SK-N-SH treated with all-trans-retinoic acid at 6 μM for 48 hours (cell line): Measurements from ENCODE around the gene FLAD1.

Experiments used
- ATAC-seq: fragments of 200-7000 bp; cut with Tn5 transposase; 3 replicates; pipeline ENCODE4 v1.9.1; 2020; ENCODE audit warnings: mild to moderate bottlenecking, moderate library complexity
- ARNTL ChIP-seq: fragments of 450-650 bp; formaldehyde crosslinking; IDR thresholded peaks from 2 replicates; pipeline ENCODE4 v1.5.0; 2020; ENCODE audit warnings: low read depth, mild to moderate bottlenecking, moderate library complexity, borderline replicate concordance
- BACH2 ChIP-seq: fragments of 250-450 bp; sonication (Bioruptor Pico); IDR thresholded peaks from 2 replicates; pipeline ENCODE4 v1.9.0; 2021; ENCODE audit warnings: mild to moderate bottlenecking, borderline replicate concordance
- CSDC2 ChIP-seq: fragments of 250-450 bp; sonication (Bioruptor Pico); IDR thresholded peaks from 2 replicates; pipeline ENCODE4 v1.5.0; 2020; ENCODE audit warnings: mild to moderate bottlenecking, moderate library complexity
- ESRRG ChIP-seq: fragments of 250-450 bp; sonication (Bioruptor Pico); IDR thresholded peaks from 2 replicates; pipeline ENCODE4 v1.6.1; 2021; ENCODE audit warnings: mild to moderate bottlenecking
- GLIS3 ChIP-seq: fragments of 250-450 bp; sonication (Bioruptor Pico); IDR thresholded peaks from 2 replicates; pipeline ENCODE4 v1.5.0; 2020; ENCODE audit warnings: mild to moderate bottlenecking, moderate library complexity
- ISL1 ChIP-seq: fragments of 250-450 bp; sonication (Bioruptor Pico); IDR thresholded peaks from 2 replicates; pipeline ENCODE4 v2.1.2; 2022; ENCODE audit warnings: mild to moderate bottlenecking, moderate library complexity
- OSR1 ChIP-seq: fragments of 250-450 bp; sonication (Bioruptor Pico); IDR thresholded peaks from 2 replicates; pipeline ENCODE4 v1.8.0; 2022; ENCODE audit warnings: moderate library complexity, mild to moderate bottlenecking, inconsistent platforms
- PPARA ChIP-seq: fragments of 250-450 bp; sonication (Bioruptor Pico); IDR thresholded peaks from 2 replicates; pipeline ENCODE4 v1.5.0; 2020; ENCODE audit warnings: mild to moderate bottlenecking, borderline replicate concordance
- RARB ChIP-seq: fragments of 250-450 bp; sonication (Bioruptor Pico); IDR thresholded peaks from 2 replicates; pipeline ENCODE4 v1.8.0; 2021; ENCODE audit warnings: mild to moderate bottlenecking, moderate library complexity
- SNAI2 ChIP-seq: fragments of 250-450 bp; sonication (Bioruptor Pico); IDR thresholded peaks from 2 replicates; pipeline ENCODE4 v1.5.0; 2020; ENCODE audit warnings: mild to moderate bottlenecking, moderate library complexity
- TSHZ2 ChIP-seq: fragments of 250-450 bp; sonication (Bioruptor Pico); IDR thresholded peaks from 2 replicates; pipeline ENCODE4 v1.5.0; 2020; ENCODE audit warnings: mild to moderate bottlenecking, moderate library complexity
- ZC3H10 ChIP-seq: fragments of 250-450 bp; sonication (Bioruptor Pico); IDR thresholded peaks from 2 replicates; pipeline ENCODE4 v1.5.1; 2021; ENCODE audit warnings: mild to moderate bottlenecking, moderate library complexity
- ZFP3 ChIP-seq: fragments of 250-450 bp; sonication (Bioruptor Pico); IDR thresholded peaks from 2 replicates; pipeline ENCODE4 v1.5.0; 2020; ENCODE audit warnings: mild to moderate bottlenecking, moderate library complexity
- ZFP30 ChIP-seq: fragments of 450-650 bp; formaldehyde crosslinking; IDR thresholded peaks from 2 replicates; pipeline ENCODE4 v1.5.0; 2022; ENCODE audit warnings: mild to moderate bottlenecking, moderate library complexity
- ZNF70 ChIP-seq: fragments of 450-650 bp; formaldehyde crosslinking; IDR thresholded peaks from 2 replicates; pipeline ENCODE4 v1.5.0; 2020; ENCODE audit warnings: mild to moderate bottlenecking, moderate library complexity
- ZNF8 ChIP-seq: fragments of 450-650 bp; formaldehyde crosslinking; IDR thresholded peaks from 2 replicates; pipeline ENCODE4 v1.5.0; 2020; ENCODE audit warnings: mild to moderate bottlenecking, moderate library complexity
- TF ChIP-seq, protein P1 (sequence below): fragments of 250-450 bp; sonication (Bioruptor Pico); IDR thresholded peaks from 2 replicates; pipeline ENCODE4 v1.8.0; 2020; ENCODE audit warnings: mild to moderate bottlenecking, moderate library complexity, borderline replicate concordance
- TF ChIP-seq, protein P2 (sequence below): fragments of 250-450 bp; sonication (Bioruptor Pico); IDR thresholded peaks from 2 replicates; pipeline ENCODE4 v1.8.0; 2021; ENCODE audit warnings: low read depth, mild to moderate bottlenecking, moderate library complexity, borderline replicate concordance
- TF ChIP-seq, protein P3 (sequence below): fragments of 250-450 bp; sonication (Bioruptor Pico); IDR thresholded peaks from 2 replicates; pipeline ENCODE4 v1.5.1; 2020; ENCODE audit warnings: low read depth, mild to moderate bottlenecking, moderate library complexity

Gene FLAD1

GRCh38 chr1:155029513-155030242 is 46.5 kb downstream of the FLAD1 start (continued):
- TF ChIP-seq, protein P1, sequence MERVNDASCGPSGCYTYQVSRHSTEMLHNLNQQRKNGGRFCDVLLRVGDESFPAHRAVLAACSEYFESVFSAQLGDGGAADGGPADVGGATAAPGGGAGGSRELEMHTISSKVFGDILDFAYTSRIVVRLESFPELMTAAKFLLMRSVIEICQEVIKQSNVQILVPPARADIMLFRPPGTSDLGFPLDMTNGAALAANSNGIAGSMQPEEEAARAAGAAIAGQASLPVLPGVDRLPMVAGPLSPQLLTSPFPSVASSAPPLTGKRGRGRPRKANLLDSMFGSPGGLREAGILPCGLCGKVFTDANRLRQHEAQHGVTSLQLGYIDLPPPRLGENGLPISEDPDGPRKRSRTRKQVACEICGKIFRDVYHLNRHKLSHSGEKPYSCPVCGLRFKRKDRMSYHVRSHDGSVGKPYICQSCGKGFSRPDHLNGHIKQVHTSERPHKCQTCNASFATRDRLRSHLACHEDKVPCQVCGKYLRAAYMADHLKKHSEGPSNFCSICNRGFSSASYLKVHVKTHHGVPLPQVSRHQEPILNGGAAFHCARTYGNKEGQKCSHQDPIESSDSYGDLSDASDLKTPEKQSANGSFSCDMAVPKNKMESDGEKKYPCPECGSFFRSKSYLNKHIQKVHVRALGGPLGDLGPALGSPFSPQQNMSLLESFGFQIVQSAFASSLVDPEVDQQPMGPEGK (CRISPR knock-in tag) = no peak
- TF ChIP-seq PPARA (no peak), ZNF8 (CRISPR knock-in tag) (no peak), RARB (CRISPR knock-in tag) (no peak), ZC3H10 (CRISPR knock-in tag) (no peak), ESRRG (CRISPR knock-in tag) (no peak), GLIS3 (CRISPR knock-in tag) (no peak)

GRCh38 chr1:155030243-155030795 is 47.2 kb downstream of the FLAD1 start:
- TF ChIP-seq OSR1 (CRISPR knock-in tag) (no peak), ISL1 (CRISPR knock-in tag) (no peak), ZFP30 (no peak), TSHZ2 (CRISPR knock-in tag) (no peak), CSDC2 (CRISPR knock-in tag) (no peak), ZC3H10 (CRISPR knock-in tag) (no peak), GLIS3 (CRISPR knock-in tag) (no peak), ZFP3 (CRISPR knock-in tag) (no peak), BACH2 (CRISPR knock-in tag) (no peak), RARB (CRISPR knock-in tag) (no peak), ARNTL (CRISPR knock-in tag) (no peak), PPARA (no peak)
- TF ChIP-seq, protein P2, sequence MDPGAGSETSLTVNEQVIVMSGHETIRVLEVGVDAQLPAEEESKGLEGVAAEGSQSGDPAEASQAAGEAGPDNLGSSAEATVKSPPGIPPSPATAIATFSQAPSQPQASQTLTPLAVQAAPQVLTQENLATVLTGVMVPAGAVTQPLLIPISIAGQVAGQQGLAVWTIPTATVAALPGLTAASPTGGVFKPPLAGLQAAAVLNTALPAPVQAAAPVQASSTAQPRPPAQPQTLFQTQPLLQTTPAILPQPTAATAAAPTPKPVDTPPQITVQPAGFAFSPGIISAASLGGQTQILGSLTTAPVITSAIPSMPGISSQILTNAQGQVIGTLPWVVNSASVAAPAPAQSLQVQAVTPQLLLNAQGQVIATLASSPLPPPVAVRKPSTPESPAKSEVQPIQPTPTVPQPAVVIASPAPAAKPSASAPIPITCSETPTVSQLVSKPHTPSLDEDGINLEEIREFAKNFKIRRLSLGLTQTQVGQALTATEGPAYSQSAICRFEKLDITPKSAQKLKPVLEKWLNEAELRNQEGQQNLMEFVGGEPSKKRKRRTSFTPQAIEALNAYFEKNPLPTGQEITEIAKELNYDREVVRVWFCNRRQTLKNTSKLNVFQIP = no peak
- TF ChIP-seq, protein P3, sequence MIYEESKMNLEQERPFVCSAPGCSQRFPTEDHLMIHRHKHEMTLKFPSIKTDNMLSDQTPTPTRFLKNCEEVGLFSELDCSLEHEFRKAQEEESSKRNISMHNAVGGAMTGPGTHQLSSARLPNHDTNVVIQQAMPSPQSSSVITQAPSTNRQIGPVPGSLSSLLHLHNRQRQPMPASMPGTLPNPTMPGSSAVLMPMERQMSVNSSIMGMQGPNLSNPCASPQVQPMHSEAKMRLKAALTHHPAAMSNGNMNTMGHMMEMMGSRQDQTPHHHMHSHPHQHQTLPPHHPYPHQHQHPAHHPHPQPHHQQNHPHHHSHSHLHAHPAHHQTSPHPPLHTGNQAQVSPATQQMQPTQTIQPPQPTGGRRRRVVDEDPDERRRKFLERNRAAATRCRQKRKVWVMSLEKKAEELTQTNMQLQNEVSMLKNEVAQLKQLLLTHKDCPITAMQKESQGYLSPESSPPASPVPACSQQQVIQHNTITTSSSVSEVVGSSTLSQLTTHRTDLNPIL (CRISPR knock-in tag) = no peak
- TF ChIP-seq, protein P1 (CRISPR knock-in tag) = no peak
- ATAC-seq = no peak

- no peak for TF ChIP-seq ZFP3 (CRISPR knock-in tag)
- no peak for TF ChIP-seq ESRRG (CRISPR knock-in tag)
- TF ChIP-seq ZNF8 (CRISPR knock-in tag) = no peak
- TF ChIP-seq ZC3H10 (CRISPR knock-in tag) = no peak
- TF ChIP-seq ZNF70 (CRISPR knock-in tag) = no peak
- TF ChIP-seq RARB (CRISPR knock-in tag) = no peak
- TF ChIP-seq TSHZ2 (CRISPR knock-in tag) = no peak
- no peak for TF ChIP-seq ZFP30
- no peak for TF ChIP-seq SNAI2
- ATAC-seq = no peak
Measured at GRCh38 chr1:155030899-155031298, 47.8 kb downstream of the FLAD1 start.
